Left hindlimb (tissue), 1 donor: ENCODE results near the gene ADCY9.
"Not testable (repeated sequence)": the region's sequence is repeated elsewhere in the genome, so short reads cannot be mapped to it uniquely, and the experiment has no call there.

ENCODE experiments used
- DNase-seq: peaks from one replicate; pipeline ENCODE4 v3.0.0-alpha.2; 2018

Gene ADCY9

DNA sequence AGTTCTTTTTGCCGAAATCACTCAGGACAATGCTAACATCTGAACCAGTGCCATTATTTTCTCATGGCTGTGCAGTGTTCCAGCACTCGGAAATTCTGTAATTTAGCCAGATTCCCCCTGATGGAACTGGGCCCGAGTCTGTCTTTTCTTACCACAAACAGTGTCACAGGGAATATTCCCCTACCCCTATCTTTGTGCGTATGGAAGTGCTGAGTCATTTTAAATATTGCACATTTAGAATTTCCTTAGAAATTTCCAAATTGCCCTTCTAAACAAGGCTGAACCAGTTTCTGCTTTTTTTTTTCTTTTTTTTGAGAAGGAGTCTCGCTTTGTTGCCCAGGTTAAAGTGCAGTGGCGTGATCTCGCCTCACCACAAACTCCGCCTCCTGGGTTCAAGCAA lies 147.7 kb downstream of the ADCY9 start:
- DNase-seq, result no peak

DNA sequence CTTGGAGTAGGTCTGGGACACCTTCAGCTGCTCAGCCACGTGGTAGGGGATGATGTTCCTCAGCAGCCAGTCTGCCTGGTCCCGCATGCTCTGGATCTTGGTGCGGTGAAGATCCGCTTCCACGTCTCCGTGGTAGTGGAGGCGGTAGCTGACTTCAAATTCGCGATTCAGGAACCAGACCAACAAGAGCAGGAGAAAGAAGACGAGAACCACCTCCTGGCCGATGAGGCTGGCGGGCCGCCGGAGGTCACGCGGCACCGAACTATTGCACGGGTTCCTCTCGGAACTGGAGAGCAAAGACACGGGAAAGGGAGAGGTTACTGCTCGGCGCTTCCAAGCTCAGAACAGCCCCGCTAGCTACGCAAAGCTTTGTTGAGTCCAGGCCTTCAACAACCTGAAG lies 149.6 kb downstream of the ADCY9 start:
- DNase-seq, result no peak

DNA sequence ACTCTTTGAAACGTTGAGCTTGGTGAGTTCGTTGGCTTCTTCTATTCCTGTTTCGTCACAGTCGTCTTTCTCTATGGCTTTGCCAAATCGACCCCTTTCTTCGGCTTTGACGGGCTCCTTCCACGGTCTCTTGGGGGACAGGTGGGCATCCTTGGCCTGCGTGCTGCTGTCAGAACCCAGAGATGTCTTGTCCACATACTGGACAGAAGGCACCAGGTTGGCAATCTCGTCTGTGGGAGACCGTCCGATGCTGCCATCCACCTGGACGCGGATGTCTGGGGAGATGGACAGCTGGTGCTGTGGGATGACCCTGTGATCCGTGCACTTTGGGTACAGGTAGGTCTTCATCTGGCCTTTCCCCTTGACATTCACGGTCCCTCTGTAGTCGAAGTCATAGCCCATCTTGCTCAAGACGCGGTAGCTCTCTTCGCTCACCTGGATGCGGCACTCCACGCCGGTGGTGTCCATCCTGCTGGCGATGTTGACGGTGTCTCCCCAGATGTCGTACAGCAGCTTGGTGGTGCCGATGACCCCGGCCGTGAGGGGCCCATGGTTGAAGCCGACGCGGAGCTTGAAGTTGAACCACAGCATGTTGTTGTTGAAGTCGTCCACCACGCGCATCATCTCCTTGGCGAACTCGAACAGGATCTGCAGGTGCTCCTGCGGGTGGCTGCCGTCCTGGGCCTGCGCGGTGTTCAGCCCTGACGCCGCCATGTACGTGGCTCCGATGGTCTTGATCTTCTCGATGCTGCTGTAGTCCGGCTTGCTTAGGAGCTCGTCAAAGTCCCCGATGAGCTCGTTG lies 150.3 kb downstream of the ADCY9 start:
- DNase-seq, result no peak

DNA sequence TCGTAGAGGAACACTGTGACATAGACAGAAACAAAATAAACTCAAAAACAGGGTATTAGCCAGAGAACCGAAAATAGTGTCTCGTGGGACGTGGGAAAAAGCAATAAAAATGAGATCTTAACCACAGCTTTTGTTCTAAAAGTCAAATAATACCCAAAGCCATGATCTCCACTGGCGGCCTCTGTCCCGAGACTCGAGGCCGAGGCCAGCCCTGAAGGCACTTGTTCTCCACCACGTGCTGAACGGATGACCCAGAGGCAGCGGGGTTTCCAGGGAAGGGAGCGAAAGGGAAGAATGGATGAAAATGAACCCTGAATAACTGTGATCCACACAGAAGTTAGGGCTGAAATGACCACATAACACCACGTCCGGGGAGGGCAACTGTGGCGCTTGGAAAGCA lies 150.9 kb downstream of the ADCY9 start:
- no peak for DNase-seq

DNA sequence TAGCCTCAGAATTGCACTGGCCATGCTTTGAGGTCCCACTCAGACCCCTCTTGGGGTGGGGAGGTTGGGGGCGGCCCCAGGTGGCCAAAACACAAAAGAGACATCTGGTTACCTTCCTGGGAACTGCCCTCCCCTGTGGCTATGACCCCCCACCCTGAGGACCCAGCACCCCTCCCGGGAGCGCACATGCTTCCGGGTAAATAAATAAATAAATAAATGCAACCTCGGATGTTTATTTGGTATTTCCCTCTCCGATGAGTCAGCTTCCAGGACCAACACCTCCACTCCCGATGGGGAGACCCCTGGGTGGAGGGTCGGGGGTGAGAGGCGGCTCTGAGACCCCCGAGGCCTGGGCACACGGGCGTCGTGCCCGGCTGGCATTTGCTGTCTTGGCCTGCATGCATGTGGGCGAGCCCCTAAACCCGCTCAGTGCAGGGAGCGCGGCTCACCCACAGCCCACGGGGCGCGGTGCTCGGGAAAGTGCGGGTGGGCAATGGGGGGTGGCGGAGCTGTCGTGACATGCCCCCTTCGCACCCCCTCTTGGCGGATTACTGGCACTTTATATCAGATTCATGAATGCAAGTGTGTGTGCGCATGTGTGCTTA lies 151.5 kb downstream of the ADCY9 start:
- peak; percentile 21 for DNase-seq

DNA sequence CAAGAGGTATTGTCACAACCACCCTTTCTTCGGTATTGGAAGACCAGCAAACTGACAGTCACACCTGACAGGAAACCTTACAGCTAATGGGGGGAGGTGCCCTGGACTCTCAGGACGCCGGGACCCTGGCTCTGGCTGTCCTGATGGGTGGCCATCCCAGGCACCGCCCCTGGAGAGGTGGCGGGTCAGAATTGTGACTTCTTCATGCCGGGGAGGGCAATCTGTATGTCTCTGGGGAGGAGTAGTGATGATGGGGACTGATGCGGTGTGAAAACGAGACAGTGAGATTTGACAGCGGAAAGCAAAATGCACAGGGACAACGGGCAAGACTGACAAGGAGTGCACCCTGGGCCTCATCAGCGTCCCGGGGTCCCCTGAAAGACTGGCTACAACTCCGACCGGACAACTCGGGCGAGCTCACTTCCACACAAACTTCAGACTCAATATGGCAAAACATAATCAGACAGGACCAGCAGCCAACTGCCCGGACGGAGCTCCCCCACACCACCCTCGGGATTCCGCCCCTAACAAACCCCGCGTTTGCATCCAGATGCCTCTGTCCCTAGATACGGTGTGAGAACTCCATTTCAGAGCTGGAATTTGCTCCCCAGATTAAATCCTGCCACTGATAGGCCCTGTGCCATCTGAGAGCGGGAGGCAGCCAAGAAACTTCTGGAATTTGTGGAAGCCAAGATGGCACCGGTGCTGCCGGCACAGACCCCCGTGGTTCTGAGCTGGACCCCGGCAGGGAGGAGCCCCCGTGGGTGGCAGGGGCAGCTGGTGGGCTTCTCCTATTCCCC lies 152.2 kb downstream of the ADCY9 start:
- peak; percentile 27 for DNase-seq

DNA sequence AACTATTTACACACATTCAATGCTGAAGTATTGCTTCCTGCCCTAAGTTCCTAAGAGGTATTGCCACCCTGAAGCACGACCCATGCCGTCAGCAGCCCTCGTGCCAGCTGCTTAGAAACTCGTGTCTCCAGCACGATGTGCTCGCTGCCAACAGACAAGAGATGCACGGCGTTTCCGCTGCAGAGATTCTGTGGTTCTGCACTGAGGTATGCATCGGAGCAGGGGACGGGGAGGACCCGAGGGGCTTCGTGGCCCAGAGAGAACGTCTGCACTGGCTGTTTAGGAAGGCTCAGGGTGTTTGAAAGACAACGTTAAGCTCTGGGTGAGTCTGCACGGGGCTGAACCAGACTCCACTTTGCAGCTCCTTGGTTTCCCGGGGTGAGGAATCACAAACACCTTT lies 153.0 kb downstream of the ADCY9 start:
- DNase-seq, result peak; percentile 26

DNA sequence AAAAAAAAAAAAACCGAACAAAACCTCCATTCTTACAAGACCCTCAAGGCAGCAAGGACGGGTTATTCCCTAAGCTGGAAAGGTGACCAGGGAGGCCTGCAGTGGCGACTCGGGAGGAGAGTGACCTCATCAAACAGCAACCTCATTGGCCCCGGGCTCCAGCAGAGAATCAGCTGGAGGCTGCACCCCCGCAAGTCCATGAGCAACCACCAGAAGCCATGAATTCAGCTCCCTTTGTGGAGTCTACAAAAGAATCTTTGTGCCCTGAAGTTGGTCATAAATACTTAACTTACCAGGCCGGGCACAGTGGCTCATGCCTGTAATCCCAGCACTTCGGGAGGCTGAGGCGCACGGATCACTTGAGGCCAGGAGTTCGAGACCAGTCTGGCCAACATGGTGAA lies 154.8 kb downstream of the ADCY9 start:
- DNase-seq, result no peak

DNA sequence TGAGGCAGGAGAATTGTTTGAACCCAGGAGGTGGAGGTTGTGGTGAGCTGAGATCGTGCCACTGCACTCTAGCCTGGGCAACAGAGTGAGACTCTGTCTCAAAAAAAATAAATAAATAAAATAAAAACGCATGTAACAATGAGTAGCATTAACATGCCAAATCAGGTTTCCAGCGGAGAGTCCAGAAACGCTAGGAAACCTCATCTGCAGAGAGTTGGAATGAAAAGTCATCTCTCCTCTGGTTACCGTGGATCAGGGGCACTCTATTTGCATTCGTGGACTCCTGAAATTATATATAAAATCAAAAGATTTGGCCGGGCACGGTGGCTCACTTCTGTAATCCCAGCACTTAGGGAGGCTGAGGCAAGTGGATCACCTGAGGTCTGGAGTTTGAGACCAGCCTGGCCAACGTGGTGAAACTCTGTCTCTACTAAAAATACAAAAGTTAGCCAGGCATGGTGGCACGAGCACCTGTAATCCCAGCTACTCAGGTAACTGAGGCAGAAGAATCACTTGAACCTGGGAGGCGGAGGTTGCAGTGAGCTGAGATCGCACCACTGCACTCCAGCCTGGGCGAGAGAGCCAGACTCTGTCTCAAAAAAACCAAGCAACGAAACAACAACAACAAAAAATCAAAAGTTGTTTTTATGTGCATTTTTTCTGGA lies 156.2 kb downstream of the ADCY9 start:
- peak; percentile 22 for DNase-seq

DNA sequence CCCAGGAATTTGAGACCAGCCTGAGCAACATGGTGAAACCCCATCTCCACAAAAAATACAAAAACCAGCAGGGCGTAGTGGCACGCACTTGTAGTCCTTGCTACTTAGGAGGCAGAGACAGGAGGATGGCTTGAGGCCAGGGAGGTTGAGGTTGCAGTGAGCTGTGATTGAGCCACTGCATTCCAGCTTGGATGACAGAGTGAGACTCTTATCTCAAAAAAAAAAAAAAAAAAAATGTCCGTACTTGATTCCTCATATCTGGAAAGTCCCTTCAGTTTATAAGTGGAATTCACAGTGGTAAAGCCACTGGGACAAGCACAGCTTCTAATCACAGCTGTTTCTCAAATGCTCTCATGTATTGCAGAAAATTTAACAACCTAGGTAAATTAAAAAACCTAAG lies 157.1 kb downstream of the ADCY9 start:
- no peak for DNase-seq

DNA sequence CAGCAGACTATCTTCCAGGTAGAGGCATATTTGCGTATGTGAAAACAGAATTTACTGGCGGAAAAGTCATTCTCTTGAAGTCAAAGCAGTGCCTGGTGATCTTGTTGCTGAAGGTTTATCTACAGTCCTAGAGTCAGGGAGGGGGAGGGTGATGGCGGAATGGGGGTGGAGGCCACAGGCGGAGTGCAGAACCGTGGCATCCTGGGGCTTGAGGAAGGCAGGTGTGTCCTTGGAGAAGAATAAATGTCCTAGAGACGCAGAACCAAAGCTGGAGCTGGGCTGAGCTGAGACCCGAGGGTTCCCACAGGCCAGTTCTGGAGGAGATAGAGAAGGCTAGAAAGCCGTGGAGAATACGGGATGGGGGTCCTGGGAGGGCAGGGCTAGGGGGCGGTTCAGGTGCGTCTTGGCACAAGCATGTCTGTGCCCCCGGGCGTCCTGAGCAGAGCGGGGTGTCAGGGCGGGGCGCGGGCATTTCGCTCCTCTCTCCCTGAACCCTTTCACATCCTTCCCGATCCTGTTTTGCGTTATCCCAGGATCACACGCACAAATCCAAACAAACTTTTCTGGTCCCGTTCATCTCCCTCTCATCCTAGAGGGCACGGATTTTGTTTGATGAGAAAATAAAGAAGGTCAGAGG lies 158.8 kb downstream of the ADCY9 start:
- DNase-seq, result no peak

DNA sequence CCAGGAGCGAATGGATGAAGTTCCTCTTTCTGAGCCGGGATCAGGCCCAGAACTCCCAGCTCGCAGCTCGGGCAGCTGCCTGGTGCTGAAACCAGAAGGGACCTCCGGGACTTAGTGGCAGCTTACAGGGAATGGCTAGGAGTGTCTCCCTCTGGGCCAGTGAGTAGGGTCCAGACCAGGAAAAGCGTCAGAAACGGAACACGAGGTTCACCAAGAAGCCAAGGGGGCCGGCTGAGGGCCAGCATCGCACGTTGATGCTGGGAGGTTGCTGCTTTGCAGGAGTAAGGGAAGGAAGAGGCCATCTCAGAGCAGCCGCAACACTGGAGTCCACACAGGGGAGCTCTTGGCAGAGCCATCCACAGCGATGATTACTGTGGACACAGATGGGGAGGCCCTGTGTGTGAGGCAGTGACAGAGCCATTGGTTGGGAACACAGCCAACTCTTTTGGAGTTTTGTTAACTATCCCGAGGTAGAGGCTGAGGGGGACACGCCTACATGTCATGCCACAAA lies 161.8 kb downstream of the ADCY9 start:
- peak; percentile 76 for DNase-seq

DNA sequence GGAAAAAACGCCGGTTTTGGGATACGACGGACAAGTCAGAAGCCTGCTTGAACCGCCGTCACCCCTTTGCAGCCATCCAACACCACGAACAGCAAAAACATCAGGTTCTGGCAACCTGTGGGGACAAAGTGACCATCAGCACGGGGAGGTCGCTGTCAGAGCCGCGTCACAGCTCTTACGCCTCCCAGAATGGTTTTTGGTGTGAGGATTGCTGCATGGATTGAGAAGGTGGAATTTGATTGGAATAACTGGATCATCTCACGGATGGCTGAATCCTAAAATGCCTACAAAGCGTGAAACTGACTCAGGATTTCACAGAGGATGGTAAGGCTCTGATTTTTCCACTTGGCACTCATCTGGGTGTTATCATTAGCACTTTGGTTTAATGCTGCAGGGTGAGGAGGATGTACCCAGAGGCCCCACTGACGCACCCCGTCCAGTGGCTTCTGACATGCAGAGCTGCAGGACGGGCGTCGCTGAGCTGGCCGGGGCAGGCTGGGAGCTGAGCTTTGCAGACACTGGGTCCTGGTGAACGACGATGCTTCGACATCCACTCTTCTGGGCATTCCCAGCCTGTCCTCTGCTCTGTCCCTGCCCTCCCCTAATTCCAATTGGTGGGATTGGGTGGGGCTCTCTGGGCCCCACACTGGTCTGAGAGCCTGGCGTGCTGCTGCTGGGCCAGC lies 162.4 kb downstream of the ADCY9 start:
- no peak for DNase-seq

DNA sequence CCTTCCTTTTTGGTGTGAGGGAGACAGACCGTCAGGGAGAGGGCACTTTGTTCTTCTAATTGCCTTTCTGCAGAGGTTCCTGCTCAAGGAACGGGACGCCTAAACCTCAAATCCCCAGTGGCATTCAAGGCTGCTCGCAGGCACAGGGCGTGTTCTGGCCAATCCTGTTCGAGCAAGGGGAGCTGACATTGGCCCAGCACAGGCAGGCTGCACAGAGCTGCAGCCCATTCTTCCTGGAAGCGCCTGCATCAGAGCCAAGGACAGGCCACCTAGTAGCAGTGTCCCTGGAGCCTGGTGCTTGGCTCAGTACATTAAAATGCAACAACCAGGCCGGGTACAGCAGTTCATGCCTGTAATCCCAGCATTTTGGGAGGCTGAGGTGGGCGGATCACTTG lies 163.5 kb downstream of the ADCY9 start:
- peak; percentile 88 for DNase-seq

DNA sequence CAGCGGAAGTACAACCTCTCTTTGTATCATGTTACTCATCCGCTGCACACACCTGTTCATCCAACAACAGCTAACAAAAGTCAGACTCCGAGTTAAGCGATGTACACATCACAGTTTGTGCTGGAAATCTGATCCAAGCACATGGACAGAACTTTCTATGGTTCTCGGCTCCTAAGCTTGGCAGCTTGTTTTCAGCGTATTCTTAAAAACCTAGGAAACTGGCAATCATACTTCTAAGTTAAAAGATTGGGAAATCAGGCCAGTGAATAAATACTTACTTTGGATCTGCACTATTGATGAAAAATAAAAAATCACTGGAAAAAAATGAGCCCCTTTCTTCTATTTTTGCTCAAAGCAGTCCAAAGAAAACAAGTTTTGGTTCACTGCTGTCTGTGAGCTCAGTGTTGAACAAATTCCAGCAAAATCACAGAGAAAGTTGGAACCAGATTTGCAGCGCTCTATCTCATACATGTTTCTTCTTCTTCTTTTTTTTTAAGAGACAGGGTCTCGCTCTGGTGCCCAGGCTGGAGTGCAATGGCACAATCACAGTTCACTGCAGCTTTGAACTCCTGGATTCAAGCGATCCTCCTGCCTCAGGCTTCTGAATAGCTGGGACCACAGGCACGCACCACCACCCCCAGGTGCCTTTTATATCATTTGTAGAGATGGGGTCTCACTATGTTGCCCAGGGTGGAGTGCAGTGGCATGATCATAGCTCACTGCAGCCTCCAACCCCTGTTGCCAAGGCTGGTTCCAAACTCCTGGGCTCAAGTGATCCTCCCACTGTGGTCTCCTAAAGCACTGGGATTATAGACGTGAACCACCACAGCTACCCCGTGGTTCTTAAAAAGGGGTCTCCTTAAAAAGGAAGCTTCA lies 164.1 kb downstream of the ADCY9 start:
- DNase-seq, result no peak

DNA sequence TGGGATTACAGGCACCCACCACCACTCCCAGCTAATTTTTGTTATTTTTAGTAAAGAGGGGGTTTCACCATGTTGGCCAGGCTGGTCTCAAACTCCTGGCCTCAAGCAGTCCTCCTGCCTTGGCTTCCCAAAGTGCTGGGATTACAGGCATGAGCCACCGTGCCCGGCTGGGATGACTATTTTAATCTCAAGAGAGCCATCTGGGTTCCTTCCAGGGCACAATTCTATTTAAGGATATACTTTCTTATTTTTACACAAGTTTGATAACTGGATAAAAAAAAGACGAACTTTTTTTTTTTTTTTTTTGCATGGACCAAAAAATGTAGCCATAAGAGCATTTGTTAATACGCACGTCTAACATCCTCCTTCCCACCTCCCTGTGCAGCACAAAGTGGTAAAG lies 164.9 kb downstream of the ADCY9 start:
- DNase-seq, result not testable (repeated sequence)

DNA sequence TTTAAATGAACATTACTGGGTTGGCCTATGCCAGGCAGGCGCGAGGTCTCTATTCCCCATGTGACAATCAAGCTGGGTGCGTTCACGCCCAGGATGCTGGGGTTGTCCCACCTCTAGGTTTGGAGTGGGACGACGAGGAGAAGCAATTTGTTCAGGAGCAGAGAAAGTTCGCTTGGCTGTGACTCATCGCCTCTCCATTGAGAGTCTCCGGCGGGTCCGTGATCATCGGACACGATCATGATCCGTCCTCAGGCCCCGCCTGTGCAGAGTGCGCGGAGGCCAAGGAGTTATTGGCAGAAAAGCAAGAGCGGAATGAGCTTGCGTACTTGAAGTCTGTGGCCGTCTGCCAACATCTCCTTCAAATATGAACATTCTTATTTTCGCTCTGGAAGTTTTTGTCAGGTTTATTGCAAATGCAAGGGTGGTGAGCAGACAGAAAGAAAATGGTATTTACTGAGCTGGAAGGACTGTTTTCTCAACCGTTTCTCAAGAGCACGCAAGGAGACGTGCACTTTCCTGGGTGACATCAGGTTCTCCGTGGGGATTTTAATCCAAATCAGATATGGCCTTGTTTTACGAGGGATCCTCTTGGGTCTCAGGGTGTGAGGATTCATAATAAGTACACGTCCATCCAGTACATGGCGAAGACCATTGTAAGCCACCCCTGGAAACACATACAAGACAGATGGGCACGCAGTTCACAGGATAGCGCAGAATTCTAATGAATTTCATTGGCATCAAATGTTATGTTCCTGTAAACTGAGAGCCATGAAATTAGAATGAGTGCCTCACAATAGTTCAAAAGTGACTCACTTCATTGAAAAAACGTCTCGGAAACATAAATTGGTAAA lies 165.7 kb downstream of the ADCY9 start:
- DNase-seq, result peak; percentile 92

DNA sequence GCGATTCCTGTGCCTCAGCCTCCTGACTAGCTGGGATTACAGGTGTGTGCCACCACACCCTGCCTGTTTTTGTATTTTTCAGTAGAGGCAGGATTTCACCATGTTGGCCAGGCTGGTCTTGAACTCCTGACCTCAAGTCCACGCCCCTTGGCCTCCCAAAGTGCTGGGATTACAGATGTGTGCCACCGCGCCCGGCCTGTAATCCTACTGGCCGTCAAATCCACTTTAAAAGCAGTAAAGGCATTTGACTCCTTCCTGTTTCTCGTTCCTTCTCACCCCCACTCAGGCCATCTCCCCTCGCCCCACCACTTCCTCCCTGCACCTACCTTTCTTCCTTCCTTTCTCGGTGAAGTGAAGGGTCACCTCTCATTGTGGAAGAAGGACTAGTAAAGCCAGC lies 166.3 kb downstream of the ADCY9 start:
- DNase-seq, result no peak

DNA sequence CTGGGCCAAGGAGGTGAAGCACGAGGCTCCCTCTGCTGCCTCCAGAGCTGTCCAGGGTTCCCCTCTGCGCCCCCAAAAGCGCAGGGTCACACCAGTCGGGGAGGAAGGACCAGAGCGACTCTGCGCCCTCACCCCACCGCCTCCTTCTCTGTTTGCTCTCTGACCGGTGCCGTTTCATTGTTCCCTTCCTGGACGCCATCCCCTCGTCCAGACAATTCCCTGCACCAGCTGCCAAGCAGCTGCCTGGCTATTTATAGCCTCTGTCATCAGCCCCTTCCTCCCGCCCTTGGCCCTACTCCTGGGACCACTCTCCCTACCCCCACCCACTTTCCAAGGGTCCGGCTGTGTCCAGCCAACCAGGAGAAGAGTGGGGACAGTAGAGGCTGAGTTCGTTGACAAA lies 167.0 kb downstream of the ADCY9 start:
- peak; percentile 80 for DNase-seq
